NB4 (cell line): ENCODE results near the gene PYROXD2.

Experiments used
- DNase-seq: peaks from one replicate; pipeline ENCODE4 v3.0.0; 2010; ENCODE audit warnings: low read depth
- H3K4me3 ChIP-seq: one replicate; pipeline ENCODE4 v1.5.1; 2011; ENCODE audit warnings: mild to moderate bottlenecking, low read depth, low read length, moderate library complexity
- MYC ChIP-seq: IDR thresholded peaks from 2 replicates; pipeline ENCODE4 v1.6.1; 2011; ENCODE audit warnings: low read depth, low read length
- POLR2A ChIP-seq: IDR thresholded peaks from 2 replicates; pipeline ENCODE4 v1.6.1; 2011; ENCODE audit warnings: mild to moderate bottlenecking; ENCODE audit not compliant: insufficient read length; ENCODE audit errors: extremely low read depth
- TF ChIP-seq, protein P1 (sequence below): IDR thresholded peaks from one replicate; pipeline ENCODE4 v1.5.1; 2012; ENCODE audit warnings: low read depth, low read length
- TF ChIP-seq, protein P2 (sequence below): IDR thresholded peaks from 2 replicates; pipeline ENCODE4 v1.6.1; 2011; ENCODE audit warnings: low read depth, low read length

The PYROXD2 gene

DNA sequence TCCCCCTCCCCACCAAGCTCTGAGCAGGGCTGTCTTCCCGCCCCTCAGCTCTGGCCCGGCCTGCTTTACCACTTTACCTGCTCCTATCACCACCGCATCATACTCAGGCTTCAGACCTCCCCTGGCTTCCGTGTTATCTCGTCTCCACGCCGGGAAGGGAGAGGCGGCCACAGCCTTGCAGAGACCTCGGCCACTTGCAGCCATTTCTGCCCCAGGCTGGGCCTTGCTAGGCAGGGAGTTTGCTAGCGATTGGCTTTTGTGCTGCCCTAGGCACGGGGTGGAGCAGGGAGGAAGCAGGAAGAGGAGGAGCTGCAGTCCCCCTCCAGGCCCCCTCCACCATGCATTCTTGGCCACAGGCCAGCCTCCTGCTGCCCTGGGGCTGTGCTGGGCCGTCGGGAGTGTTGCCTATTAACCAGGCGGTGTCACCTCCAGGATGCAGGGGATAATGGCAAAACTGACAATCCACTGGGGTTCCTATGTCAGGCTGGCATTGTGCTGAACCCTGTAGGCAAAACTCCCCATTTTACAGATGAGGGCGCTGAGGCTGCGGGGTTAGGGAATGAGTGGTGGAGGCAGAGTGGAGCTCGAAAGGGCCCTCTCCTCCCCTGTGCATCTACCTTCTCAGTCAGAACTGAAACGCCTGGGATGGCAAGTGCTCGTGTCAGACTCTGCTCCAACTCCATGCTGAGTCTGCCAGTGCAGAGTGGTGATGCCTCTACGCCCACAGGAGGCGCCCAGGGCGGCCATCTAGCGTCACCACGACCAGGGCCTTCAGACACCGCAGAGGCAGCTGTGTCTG is at the start of gene PYROXD2:
Gene PYROXD2, minus strand, starts transcription at position 251 of the 799 bp plus-strand sequence. Its CDS starts 47 bp downstream, at position 204.
- H3K4me3 ChIP-seq, result peak within 1 kb of the TSS; percentile 67
- peak; percentile 92 for DNase-seq
- TF ChIP-seq MYC (peak; percentile 33; the same call in 1 of the 2 replicates), POLR2A (peak; percentile 82)
- TF ChIP-seq, protein P1, sequence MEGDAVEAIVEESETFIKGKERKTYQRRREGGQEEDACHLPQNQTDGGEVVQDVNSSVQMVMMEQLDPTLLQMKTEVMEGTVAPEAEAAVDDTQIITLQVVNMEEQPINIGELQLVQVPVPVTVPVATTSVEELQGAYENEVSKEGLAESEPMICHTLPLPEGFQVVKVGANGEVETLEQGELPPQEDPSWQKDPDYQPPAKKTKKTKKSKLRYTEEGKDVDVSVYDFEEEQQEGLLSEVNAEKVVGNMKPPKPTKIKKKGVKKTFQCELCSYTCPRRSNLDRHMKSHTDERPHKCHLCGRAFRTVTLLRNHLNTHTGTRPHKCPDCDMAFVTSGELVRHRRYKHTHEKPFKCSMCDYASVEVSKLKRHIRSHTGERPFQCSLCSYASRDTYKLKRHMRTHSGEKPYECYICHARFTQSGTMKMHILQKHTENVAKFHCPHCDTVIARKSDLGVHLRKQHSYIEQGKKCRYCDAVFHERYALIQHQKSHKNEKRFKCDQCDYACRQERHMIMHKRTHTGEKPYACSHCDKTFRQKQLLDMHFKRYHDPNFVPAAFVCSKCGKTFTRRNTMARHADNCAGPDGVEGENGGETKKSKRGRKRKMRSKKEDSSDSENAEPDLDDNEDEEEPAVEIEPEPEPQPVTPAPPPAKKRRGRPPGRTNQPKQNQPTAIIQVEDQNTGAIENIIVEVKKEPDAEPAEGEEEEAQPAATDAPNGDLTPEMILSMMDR, result no peak
- TF ChIP-seq, protein P2, sequence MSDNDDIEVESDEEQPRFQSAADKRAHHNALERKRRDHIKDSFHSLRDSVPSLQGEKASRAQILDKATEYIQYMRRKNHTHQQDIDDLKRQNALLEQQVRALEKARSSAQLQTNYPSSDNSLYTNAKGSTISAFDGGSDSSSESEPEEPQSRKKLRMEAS, result peak; percentile 47; the same call in 1 of the 2 replicates

DNA sequence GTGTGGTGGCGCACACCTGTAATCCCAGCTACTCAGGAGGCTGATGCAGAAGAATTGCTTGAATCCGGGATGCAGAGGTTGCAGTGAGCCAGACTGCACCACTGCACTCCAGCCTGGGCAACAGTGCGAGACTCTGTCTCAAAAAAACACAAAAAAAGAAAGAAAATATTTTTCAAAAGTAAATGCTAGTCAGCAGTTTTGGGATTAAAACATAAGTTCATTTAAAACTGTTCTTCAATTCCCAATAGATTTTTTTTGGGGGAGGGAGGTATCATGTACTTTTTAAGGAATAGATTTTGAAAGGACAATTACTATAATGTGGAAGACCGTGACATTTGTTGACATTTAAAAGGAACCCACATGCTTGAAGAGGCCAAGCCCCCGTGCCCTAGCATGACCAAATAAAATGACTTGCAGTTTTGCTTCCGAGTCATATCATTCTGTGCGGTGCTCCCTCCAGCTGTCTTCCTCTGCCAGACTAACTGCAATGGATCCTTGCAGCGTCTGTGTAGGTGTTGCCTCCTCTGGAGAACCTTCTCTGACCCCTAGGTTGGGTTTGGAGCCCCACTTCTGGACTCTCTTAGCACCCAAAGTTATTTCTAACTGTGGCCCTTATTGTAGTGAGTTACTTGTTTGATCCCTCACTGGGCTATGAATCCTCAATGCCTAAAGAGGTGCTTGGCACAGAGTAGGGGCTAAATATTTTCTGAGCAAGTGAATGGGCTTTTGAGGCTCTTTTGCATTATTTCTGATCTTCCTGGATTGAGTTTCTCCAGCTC is 49.2 kb upstream of the PYROXD2 start:
- DNase-seq, result peak; percentile 47
- no peak overlapping the region for H3K4me3 ChIP-seq
- TF ChIP-seq, protein P2, result peak; percentile 59
- TF ChIP-seq, protein P1, result no peak
- no peak for TF ChIP-seq POLR2A
- TF ChIP-seq MYC, result no peak

DNA sequence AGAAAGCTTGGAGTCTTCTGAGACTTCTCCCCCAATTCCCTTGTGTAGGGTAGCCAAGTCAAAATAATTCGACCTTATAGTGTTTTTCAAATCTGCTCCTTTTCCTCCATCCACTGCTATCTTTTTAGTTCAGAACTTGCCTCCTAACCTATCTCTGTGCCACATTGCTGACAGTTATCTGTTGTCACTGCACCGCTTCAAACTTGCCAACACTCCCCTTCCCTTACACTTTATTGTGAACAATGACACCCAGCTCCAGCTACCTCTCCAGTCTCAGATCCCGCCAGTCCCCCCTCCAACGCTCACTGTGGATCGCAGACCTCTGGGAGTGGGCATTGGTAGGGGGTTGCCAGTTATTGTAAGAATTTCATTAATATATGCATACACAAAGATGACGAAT is 48.0 kb upstream of the PYROXD2 start:
- no peak for TF ChIP-seq POLR2A
- no peak for TF ChIP-seq MYC
- TF ChIP-seq, protein P2, result no peak
- TF ChIP-seq, protein P1, result no peak
- no peak overlapping the region for H3K4me3 ChIP-seq
- no peak for DNase-seq

DNA sequence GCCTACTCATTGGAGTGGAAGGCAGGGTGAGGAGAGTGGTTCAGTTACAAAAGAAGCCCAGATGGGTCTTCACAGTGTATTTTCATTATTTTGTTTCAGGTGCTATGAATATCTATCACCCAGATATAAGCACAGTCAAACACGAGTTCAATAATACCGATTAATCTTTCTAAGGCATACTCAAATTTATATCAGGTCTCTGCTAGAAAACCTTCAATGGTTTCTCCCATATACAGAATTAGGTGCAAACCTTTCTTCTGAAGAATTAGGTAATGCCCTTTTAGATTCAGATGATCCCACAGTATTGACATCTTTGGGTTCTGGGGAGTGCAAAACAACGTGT is 46.5 kb upstream of the PYROXD2 start:
- no peak for TF ChIP-seq MYC
- TF ChIP-seq, protein P1, result no peak
- TF ChIP-seq, protein P2, result no peak
- no peak for TF ChIP-seq POLR2A
- no peak for DNase-seq
- H3K4me3 ChIP-seq, result no peak overlapping the region

DNA sequence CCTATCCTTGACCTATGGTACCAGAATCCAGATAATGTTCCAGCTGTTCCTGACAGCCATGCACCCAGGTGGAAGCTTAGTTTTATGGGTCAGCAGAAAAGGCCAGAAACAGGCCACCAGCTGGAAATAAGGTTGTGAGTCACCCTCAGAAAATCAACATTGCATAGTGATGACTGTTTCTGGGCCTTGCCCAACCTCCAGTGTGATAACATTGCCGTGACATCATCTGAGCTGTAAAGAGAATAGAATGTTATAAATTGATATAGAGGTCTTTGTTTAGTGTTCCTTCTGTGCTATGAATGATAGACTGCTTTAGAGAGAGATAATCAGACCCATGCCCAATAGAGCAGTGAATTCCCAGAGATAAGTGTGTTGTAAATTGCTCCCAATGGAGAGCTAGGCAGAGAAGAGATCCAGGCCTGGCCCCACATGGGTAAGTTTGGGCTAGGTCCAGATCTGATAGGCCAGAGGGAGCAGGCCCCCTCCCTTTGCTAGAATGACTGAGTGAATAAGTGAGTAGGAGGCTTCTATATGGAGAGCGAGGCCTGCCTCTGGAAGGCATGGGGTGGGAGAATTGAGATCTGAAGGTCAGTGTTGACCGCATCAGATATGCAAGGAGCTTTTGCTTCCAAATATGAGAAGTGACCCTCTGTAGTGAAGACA is 46.0 kb upstream of the PYROXD2 start:
- DNase-seq, result peak; percentile 16
- H3K4me3 ChIP-seq, result no peak overlapping the region
- TF ChIP-seq, protein P1, result no peak
- TF ChIP-seq POLR2A (no peak), MYC (no peak)
- TF ChIP-seq, protein P2, result no peak
